OCI-M1 (cell line): ENCODE data around the gene PMPCA.
A peak's percentile ranks its signal among the peaks of the same experiment; 100 is the strongest.

Experiments
- DNase-seq: peaks from one replicate; lab custom pipeline; 2025; lab: John Stamatoyannopoulos, UW

PMPCA gene

DNA sequence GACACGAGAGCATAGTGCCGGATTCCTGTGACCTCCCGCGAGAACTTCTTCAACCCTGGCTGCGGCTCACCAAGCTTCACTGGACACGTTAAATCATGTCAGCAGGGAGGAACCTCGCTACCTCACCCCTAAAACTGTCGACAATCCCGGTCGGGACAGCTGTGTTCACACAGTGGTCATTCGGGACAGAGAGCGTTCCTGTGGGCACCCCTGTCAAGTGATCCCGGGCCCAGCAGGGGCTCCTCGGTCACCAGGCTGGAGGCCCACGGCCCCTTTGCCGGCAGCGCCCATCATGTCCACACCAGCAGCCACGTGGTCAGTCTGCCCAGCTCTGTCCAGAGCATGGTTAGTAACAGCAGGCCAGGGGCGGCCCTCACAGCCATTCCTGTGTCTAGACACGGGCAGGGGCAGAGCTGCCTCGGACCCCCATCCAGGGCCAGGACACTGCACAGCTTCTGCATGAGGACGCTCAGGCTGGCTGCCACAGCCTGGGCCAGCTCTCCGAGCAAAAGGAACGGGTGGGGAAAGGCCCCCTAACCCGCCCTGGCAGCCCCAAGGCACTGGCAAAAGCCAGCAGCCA, 25.7 kb downstream of the PMPCA start:
- no peak for DNase-seq

DNA sequence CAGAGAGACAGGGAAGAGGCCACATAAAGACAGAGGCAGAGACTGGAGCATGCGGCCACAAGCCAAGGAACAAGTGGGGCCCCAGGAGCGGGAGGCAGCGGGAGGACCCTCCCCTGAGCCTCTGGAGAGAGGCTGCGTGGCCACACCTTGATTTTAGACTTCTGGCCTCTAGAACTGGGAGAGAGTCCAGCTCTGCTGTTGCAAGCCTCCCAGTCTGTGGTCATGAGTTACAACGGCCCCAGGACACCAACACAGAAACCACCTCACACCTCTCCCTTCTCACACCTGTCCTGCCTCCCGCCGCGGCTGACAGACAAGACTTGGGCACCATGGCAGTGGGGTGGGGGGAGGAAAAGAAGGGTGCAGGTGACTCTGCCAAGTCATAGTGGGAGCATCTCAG, 27.0 kb downstream of the PMPCA start:
- no peak for DNase-seq

DNA sequence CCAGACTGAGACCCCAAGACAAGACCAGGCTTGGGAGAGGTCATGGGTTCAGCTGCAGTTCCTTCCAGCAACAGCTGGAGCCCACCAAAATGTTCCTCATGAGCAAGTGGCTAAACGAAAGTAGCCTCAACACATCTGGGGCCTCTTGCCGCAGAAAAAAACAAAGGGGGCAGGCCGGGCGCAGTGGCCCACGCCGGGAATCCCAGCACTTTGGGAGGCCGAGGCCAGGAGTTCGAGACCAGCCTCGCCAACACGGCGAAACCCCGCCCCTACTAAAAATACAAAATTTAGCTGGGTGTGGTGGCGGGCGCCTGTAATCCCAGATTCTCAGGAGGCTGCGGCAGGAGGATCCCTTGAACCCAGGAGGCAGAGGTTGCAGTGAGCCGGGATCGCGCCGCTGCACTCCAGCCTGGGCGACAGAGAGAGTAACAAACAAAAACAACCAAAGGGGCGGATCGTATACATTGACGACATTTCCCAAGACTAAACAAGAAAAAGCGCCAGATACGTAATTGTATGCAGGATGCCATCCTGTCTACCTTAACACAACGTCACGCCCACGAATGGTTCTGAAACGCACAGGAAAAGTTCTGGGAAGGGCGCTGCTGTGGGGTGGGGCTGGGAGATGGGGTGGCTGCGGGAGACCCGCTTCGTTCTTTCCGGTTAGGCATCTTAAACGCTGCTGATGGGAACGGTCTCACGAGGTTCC, 27.5 kb downstream of the PMPCA start:
- no peak for DNase-seq

DNA sequence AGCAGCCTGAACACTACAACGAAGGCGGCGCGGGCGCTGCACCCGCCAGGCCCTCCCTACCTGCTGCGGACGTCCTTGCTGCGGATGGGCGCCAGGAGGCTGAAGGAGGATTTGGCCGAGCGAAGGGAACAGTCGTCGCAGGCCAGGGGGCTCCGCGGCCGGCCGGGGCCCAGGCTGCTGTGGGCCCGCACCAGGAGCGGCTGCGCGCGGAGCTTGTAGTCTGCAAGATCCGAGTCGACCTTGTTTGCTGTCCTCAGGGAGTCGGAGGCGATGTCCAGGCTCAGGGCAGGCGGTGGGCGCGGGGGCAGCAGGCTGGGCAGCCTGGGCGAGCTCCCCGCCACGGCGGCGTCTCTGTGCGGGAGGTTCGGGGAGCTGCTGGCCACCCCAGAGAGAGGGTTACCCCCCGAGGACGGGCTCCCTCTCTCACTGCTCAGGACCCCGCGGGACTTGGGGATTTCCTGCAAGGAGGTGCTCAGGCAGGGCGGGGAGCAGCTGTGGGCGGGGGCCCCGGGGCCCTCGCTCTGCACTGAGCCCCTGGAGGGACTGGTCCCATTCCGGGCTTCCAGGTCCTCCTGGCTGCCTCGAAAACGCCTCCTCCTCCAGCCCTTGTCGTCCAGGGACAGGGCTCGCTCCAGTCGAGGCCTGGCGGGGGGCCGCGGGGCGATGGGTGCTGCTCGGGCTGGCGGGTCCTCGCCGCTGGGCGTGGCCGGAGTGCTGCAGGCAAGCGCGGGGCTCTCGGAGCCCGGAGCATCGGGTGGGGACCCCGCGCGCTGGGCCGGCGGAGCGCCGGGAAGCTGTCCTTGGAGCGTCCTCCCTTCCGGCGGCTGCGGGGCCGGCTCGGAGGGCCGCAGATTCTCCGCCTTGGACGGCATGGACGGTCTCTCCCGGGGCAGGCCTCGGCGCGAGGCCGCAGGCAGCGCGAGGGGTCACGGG, 28.4 kb downstream of the PMPCA start:
- DNase-seq, result peak; percentile 47

DNA sequence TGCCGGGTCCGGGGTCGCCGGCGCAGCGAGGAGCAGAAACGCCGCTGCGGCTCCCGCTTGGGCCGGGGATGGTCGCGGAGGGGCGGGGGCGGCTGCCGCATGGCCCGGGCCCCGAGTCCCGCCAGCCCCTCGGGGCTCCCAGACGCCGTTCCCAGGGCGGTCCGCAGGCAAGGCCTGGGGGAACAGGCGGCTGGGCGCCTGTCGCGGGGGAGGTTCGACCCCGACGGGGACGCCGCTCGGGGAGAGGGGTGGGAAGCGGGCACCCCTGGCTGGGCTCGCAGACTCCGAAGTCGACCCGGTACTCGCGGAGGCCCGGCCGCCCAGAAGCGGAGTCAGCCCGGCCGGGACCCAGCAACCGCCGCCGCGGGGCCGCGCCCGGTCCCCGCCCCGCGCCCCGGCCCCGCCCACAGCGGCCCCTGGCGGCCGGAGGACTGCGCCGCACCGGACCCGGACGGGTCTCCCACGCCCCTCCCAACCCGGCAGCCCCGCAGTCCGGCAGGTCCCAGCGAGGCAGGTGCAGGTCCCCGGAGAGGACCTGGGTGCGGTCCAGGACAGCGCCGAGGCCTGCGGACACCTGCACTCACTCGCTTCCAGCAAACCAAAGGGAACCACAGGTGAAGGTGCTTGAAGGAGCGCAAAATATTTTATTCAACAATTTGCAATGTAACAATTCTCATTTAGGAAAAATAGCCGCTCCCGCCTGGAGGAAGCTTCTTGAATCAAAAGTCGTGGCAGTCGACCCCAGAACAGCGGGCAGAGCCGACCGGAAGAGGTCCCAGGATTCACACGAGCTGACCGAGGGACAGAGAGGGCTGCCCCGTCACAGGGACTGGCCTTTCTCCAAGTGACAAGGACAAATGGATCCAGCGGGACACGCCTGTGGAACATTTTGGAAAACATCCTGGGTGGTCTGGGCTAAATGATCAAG, 29.3 kb downstream of the PMPCA start, which contains the start of gene INPP5E:
Gene INPP5E (minus strand): TSS at position 365 of the 928 bp plus-strand sequence. CDS start 426 bp downstream, outside the sequence.
- DNase-seq, result peak; percentile 80

DNA sequence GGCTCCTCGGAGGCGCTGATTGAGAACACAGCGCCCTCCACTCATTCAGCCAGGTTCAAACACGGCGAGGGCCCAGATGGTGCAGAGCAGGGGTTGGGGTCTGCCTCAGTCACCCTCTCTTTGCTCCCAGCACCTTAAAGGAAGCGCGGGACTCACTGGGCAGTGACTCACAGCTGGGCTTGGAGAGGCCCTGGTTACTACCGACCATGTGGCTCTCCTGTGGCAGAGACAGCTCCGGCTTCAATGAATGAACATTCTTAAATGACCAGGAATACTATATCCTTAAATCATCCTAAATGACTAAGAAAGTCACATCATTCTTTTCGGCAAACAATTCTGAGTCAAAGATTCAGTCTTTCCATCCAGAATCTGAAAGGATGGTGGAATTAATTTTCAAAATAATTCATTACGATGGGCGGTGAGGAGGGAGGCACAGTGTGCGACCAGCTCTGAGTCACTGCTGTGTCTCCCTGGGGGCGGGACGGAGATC, 30.8 kb downstream of the PMPCA start:
- DNase-seq, result no peak

DNA sequence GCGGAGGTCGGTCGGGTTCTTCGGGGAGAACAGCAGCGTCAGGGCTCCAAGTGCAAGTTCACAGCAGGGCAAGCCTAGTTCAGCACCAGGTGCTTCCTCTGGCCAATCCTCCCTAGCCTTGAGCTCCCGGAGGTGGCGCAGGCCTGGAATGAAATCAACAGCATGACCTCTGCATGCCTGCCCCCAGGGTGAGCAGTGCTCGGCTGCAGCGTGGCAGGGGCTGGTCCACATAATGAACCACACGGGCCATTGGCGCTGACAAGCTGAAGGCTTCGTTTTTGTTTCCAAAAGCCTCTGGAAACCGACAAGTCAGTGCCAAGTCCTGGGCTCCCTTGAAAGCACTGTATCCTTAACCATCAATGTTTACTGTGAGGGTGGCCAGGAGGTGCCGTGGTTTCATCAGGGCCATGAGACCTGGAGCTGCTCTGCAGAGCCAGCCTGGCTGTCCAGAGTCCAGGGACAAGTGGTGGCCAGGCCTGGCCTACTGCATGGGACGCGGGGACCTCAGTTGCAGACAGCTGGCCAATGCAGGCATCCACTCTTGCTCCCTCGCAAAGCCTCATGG, 31.3 kb downstream of the PMPCA start:
- no peak for DNase-seq

DNA sequence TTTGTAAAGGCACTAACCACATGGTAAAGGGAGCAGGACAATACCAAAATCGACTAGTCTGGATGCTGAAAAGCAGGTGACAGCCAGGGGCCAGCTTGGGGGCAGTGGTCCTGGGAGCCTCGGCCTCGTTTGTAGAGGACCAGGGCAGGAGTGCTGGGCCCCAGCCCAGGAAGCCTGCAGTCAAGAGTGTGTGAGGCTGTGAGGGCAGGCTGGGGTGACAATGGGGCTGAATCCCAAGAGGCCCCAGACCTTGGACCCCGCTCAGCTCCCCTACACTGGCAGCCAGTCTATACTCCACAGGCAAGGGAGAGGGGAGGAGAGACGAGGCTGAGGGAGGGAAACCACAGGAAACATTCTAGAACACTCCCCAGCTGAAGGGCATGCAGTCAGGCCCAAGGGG, 31.8 kb downstream of the PMPCA start:
- DNase-seq, result no peak

DNA sequence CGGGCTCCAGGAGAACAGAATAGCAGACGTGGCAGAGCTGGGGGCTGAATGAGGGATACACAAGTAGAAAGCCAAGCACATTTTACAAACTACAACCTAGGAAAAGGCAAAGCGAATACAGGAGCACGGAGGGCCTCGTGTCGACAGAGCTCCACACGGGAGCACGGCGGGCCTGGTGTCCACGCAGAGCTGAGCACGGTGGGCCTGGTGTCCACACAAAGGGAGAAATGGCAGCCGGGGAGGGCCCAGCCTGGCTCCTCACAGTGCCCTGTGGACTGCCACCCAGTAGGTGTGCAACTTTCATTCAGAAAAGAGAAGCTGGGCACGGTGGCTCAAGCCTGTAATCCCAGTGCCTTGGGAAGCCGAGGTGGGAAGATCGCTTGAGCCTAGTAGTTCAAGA, 32.6 kb downstream of the PMPCA start:
- DNase-seq, result no peak

DNA sequence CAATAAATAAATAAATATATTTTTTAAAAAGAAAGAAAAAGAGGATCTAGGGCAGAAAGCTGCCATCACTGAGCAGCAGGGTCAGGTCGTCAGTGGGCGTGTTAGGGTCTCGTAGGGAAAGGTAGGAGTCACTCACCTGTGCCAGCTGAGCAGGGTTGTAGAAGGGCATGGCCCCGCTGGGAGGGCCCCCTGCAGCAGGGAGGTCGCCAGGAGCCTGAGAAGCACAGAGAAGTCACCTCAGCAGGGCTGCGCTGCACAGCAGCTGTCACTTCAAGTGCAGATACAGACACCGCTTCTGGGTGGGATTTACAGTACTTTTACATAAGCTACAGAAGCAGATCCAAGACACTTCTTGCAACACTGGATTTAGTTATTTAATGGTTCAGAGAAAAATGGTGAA, 33.2 kb downstream of the PMPCA start:
- no peak for DNase-seq

DNA sequence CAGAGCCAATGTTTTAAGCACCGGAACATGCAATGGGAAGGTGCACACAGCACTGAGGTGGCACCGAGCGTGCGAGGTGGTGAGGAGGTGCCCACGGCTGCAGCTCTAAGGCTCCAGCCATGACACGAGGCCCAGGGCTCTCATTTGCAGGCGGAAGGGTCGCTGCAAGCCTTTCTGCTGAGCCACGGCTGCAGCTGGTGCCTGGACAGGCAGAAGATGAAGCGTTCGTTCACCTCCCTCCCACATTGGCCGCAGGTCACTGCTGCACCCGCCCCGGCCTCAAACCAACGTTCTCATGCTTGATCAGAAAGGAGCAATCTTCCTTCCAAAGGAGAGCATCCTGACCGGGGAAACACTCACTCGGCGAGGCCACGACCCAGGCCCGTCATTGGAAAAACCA, 33.6 kb downstream of the PMPCA start:
- DNase-seq, result no peak

DNA sequence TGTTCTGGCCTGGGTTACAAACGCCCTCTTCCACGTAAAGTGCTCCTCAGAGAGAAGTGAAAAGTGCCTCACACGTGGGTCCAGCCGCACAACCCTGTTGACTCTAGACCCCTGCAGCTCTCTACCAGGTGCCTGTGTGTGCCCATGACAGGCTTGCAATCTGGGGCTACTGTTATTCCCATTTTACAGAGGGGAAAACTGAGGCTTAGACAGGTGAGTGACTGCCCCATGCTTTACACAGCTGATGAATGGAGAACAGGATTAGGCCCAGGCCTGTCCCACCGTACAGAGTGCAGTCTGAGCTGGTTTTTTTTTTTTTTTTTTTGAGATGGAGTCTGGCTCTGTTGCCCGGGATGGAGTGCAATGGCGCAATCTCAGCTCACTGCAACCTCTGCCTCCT, 35.3 kb downstream of the PMPCA start:
- no peak for DNase-seq

DNA sequence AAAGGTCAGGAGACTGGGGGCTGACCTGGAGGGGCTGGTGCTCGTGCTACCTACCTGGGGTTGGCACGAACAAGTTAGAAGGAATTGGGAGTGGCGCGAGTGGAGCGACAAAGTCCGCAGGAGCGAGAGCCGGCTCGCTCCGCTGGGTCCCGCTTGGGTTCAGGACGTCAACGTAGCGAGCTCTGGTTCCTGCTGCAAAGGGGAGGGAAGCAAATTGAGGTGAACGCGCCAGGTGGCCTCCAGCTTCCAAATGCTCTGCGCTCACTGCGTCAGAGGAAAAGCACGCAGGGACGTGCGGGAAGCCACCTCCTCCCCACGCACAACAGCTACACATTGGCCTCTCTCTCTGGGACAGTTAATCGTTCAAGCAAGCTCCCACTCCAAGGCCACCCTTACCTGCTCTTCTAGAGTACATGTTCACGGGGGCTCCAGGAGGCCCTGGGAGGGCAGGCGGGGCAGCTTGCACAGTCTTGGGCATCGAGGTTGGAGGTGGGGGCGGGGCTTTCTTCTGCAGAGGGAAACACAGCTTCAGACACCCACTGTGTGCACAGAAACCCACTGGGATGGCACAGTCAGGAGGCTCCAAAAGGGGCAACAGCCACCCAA, 36.8 kb downstream of the PMPCA start:
- no peak for DNase-seq

DNA sequence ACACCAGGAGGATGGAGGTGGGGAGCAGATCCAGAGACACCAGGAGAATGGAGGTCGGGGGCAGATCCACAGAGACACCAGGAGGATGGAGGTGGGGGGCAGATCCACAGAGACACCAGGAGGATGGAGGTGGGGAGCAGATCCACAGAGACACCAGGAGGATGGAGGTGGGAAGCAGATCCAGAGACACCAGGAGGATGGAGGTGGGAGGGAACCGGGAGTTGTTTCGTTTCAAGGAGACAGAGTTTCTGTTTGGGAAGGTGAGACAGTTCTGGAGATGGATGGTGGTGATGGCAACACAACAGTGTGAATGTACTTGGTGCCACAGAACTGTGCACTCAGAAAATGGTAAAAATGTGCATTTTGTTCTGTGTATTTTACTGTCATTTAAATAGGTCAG, 38.2 kb downstream of the PMPCA start:
- DNase-seq, result no peak

DNA sequence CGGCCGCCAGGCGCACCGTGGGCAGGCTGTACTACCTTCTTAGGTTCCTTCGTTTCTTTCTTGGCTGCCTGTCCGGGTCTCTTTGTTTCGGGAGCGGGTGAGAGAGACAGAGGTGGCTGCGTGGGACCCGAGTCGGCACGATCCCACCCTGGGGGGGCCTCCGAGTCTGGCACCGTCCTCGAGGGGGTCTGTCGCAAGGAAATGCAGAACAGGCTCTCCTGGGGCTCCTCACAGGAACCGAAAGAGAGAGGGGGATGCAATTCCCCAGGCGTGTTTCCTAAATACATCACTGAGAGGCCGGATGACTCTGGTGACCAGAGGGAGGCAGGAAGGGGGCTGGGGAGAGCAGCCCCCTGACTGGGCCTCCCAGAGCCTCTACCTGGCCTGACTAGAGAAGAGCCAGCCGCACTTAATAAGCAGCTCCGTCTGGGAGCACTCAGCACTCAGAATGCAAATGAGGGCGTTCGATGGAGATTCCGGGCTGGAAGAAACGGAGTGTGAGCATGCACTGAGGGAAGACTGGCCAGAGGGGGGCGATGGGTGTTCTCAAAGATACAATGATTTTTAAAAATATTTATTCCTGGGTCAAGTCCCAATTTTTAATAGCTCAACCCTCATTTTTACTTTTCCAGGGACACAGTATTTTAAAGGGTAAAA, 40.9 kb downstream of the PMPCA start:
- no peak for DNase-seq

DNA sequence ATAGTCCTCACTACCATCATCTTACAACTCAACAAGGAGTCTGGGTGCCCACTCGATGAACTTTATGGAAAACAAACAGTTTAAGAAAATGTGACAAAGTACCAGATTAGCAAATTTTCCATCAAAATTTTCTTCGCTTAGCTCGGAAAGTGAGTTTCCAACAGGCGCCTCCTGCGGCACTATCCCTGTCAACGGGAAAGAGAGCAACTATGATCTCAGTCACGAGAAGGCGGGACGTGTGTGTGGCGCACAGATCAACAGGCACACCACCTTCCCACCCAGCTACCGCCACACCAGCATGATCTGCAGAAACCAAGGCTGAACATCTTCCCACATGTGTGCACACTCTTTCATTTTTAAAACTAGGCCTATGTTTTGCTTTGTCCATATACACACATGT, 42.9 kb downstream of the PMPCA start:
- DNase-seq, result no peak

DNA sequence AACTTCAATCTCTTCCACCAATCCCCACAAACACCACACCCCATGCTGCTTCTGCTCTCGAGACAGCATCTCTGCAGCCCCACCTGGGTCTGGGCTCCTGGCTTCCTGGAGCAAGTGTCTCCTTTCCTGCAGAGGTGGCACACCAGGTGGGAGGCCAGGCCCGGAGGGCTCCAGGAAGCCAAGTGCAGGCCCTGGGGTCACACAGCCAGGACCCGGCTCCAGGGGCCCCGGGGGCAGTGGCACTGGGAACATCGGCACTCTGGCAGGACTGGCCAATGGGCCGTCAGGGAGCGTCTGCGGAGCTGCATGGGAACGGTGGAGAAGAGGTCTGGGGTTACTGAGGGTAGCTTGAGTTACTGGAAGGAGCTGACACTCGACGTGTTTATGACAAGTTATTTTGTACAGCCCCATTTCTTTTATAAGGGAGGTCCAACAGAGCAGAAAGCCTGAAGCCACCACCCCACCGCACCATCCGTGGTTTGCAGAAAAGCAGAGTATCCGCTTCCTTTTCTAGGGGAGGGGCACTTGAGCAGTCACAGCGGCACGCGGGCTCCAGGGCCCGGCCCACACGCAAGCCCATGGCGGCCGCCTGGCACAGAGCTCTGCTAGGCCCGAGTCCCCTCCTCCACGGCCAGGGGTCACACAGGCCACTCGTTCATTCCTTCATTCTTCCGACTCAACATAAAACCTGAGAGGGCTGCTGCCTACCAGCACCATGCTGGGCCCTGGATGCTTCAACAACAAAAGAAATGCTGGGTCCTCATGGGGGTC, 43.8 kb downstream of the PMPCA start:
- no peak for DNase-seq

DNA sequence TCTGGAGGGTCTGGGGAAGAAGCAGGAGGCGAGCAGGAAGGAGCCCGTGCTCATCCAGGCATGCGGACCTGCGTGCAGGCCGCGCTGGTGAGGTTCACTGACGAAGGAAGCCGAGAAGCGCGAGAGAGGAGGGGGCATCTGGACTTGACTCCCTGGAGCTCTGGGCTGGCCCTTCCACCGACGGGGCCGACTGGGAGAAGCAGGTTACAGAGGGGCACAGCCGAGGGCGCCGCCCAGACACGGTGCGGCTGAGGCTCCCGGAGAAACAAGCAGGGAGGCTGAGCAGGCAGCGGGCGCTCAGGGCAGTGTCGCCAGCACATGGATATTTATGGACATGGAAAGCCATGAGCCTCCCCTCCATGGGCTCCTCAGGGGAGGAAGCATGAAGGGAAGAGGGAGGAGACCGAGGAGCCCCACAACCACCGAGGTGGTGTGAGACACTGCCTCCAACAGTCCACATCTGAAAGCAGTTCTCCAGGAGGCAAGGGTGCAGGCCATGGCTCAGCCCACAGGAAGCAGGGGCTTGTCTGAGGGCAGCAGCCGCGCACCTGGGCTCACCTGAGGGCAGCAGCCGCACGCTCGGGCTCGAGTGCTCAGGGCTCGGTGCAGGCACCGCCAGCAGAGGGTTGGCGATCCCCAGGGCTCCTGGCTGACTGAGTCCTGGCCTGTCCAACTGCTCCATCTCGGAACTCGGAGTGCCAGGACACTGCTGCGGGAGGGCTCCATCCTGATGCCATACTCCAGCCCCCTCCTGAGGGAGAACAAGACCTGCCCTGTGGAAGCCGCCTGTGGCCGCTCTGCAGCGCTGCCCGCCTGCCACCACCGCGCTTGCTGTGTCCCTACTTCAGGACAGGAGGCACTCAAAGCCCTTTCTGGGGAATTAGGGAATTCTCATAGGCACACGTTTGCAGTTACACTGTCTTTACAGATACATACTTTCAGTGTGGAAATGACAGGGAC, 44.9 kb downstream of the PMPCA start:
- DNase-seq, result no peak
